AG04449 (cell line): Measurements from ENCODE around the gene S100A12.

ENCODE experiments used
- CTCF ChIA-PET: fragments of 350-600 bp; formaldehyde crosslinking; extraction: SDS; loops from one replicate; lab custom pipeline; 2021; ENCODE audit warnings: antibody characterized with exemption; lab: Yijun Ruan, JAX
- POLR2A ChIA-PET: fragments of 400-600, 350-600 bp; formaldehyde crosslinking; extraction: SDS; loops from one replicate; lab custom pipeline; 2020; ENCODE audit warnings: antibody characterized with exemption, inconsistent platforms; lab: Yijun Ruan, JAX
- DNase-seq: peaks from one replicate; pipeline ENCODE4 v3.0.0-alpha.2; 2010; ENCODE audit warnings: low read depth, low spot score
- H3K4me3 ChIP-seq: 2 replicates; pipeline ENCODE4 v1.5.1; 2011; ENCODE audit warnings: low read depth, mild to moderate bottlenecking, control low read depth, low read length
- TF ChIP-seq, protein P1 (sequence below): IDR thresholded peaks from one replicate; pipeline ENCODE4 v1.5.1; 2011; ENCODE audit warnings: mild to moderate bottlenecking, moderate library complexity, low read length, control low read depth, inconsistent platforms; ENCODE audit not compliant: insufficient read depth; ENCODE audit errors: missing control alignments

S100A12 gene

DNA sequence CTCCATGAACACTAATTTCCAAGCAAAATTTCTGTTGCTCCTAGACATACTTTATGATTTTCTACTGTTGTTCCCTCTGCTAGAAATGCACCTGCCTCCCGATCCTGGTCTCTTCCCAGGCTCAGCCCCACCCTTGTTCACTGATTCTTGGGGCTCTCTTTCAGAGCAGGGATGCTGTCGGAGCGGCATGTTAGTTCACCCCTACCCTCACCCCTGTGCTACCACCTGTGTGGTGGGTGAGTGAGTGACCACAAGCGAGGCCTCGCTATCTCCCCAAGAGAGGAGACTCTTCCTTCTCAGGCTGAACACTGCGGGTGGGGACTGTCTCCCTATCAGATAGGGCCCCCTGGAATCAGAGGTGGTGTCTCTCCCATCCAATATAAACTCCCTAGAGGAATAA, 20.4 kb upstream of the S100A12 start:
- ChIA-PET CTCF (no interaction called here), POLR2A (no interaction called here)
- DNase-seq = no peak

GRCh38 chr1:153395136-153395685, 19.8 kb upstream of the S100A12 start:
- ChIA-PET POLR2A (no interaction called here), CTCF (no interaction called here)
- DNase-seq = no peak
- H3K4me3 ChIP-seq = no peak overlapping the region
- TF ChIP-seq, protein P1, sequence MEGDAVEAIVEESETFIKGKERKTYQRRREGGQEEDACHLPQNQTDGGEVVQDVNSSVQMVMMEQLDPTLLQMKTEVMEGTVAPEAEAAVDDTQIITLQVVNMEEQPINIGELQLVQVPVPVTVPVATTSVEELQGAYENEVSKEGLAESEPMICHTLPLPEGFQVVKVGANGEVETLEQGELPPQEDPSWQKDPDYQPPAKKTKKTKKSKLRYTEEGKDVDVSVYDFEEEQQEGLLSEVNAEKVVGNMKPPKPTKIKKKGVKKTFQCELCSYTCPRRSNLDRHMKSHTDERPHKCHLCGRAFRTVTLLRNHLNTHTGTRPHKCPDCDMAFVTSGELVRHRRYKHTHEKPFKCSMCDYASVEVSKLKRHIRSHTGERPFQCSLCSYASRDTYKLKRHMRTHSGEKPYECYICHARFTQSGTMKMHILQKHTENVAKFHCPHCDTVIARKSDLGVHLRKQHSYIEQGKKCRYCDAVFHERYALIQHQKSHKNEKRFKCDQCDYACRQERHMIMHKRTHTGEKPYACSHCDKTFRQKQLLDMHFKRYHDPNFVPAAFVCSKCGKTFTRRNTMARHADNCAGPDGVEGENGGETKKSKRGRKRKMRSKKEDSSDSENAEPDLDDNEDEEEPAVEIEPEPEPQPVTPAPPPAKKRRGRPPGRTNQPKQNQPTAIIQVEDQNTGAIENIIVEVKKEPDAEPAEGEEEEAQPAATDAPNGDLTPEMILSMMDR = no peak

More for the DNA sequence above, 20.4 kb upstream of the S100A12 start:
- H3K4me3 ChIP-seq = no peak overlapping the region
- TF ChIP-seq, protein P1 = no peak

DNA sequence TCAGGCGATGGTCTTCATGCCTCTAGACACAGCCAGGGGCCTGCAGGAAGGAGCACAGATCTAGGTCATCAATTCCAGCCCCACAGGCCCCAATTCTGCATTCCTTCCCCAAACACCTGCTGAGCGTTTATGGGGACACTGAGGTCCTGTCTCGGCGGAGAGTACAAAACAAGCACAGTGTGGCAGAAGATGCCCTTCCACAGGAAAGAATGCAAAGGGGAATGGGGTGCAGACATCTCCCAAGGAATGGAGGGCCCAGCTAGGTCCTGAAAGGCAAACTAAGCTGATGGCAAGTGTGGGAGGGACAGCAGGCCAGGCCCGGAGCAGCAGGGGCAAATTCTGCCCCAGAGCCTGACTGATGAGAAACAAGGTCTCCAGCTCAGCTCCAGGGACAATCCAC, 19.0 kb upstream of the S100A12 start:
- ChIA-PET CTCF (no interaction called here), POLR2A (no interaction called here)
- TF ChIP-seq, protein P1 = no peak
- DNase-seq = no peak
- no peak overlapping the region for H3K4me3 ChIP-seq

GRCh38 chr1:153393926-153394325, 18.5 kb upstream of the S100A12 start:
- no peak for DNase-seq
- TF ChIP-seq, protein P1 = no peak
- H3K4me3 ChIP-seq = no peak overlapping the region
- POLR2A ChIA-PET = no interaction called here
- CTCF ChIA-PET = no interaction called here

- no peak overlapping the region for H3K4me3 ChIP-seq
- CTCF ChIA-PET = no interaction called here
- POLR2A ChIA-PET = no interaction called here
- no peak for DNase-seq
- TF ChIP-seq, protein P1 = no peak
Observed at GRCh38 chr1:153392822-153393221, 17.4 kb upstream of the S100A12 start.

DNA sequence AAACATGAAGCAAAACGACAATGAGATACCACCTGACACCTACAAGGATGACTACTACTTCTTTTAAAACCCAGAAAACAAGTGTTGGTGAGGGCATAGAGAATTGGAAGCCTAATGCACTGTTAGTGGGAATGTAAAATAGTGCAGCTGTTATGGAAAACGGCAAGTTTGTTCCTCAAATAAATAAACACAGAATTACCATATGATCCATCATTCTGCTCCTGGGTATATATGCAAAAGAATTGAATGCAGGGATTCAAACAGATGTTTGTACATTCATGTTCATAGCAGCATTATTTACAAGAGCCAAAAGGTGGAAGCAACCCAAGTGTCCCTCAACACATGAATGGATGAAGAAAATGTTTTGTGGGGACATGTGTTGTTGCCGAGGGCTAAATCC, 16.8 kb upstream of the S100A12 start:
- H3K4me3 ChIP-seq = no peak overlapping the region
- ChIA-PET CTCF (no interaction called here), POLR2A (no interaction called here)
- TF ChIP-seq, protein P1 = no peak
- DNase-seq = no peak
